T47D (cell line): ENCODE measurements around the gene MGAT5.
A peak's percentile ranks its signal among the peaks of the same experiment; 100 is the strongest.

Source experiments
- DNase-seq, 2 experiments: peaks; one replicate each; pipeline versions ENCODE4 v3.0.0 to v3.0.0-alpha.2; 2011 to 2012; ENCODE audit warnings: low read depth in 1 of 2, low spot score in 1 of 2
- JUND ChIP-seq: IDR thresholded peaks from 2 replicates; pipeline ENCODE4 v1.6.1; 2012; ENCODE audit warnings: low read depth
- in situ Hi-C: cut with HindIII; loops from 2 replicates; pipeline ENCODE4 v1.10.0; 2016; ENCODE audit warnings: low sequenced_read_pairs, low pct_unique_long_range_greater_than_20kb

Gene MGAT5

DNA sequence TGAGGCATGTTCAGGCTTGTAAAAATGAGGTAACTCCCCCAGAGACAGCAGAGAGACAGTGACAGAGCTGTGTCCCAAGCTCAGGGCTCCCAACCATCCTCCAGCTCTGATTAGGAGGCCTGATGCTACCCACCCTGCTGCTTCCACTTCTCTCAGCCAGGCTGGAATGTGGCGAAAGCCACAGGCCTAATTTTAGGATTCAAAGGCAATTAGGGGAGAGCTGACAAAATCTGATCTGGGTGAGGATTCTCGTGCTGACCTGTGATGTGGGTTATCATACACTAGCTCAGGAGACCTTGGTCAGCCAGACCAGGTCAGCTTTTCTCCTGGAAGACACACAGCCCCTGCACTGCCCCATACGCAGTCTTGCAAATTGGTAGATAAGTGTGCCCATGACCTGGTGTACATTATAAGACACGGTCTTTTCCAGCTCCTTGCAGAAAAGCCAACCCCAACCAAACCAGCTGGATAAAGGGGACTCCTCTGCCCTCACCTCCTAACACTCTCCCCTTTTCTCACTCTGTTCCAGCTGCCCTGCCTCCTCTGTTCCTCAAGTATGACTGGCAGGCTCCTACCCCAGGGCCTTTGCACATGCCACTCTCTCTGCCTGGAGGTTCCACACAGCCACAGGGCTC, 225.9 kb downstream of the MGAT5 start:
- no peak for DNase-seq
- TF ChIP-seq JUND, result no peak
- in situ Hi-C loops, result no loop called here

DNA sequence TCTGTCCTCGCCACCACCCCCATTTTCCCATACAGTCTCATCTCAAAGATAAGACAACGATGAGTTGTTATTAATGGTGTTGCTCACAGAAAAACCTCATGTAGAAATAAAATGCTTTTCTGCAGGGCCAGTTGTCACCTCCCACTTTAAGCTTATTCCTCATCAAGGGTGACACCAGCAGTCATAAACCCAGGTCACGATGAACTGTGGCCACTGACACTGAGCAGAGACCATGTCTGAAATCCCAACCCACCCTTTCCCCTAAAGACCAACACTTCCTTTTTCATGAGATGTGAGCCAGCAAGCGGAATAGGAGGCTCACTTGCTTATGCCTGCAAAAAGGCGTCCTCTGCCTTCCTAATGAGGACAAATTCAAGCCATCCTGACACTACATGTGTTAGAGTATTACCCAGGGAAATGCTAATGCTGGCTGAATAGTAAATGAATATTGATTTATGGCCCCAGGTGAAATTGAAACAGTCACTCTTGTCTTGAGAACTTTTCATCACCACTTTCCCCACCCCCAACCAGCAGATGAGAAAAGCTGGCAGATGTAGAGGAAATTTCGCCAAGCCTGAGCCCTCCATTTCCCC, 228.4 kb downstream of the MGAT5 start:
- no peak for TF ChIP-seq JUND
- in situ Hi-C loops, result no loop called here
- DNase-seq, result no peak

DNA sequence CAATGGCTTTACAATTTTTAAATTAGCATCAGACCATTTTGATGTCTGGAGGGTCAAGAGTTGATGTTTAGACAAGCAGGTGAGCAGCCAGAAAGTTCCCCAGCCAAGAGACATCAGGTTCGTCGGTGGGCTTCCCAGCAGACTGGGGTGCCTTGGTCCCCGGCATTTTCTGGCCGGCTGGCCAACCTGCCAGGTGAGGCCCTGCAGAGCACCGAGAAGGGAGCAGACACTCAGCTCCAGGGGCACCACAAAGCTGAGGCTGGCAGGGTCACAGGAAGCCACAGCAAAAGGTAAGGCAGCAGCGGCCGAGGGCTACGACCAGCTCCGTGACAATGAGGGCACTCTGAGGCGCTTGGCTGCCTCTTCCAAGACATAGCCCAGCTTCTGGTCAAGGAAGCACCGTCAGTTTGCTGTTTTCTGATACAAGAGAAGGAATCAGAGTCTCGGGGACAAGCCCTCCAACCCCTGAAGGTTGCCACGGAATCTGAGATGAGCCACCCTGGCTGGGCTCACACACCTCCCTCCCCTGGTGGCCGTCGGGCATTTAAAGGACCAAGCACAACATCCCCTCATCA, 229.0 kb downstream of the MGAT5 start:
- no peak for DNase-seq
- TF ChIP-seq JUND, result no peak
- in situ Hi-C loops, result no loop called here

DNA sequence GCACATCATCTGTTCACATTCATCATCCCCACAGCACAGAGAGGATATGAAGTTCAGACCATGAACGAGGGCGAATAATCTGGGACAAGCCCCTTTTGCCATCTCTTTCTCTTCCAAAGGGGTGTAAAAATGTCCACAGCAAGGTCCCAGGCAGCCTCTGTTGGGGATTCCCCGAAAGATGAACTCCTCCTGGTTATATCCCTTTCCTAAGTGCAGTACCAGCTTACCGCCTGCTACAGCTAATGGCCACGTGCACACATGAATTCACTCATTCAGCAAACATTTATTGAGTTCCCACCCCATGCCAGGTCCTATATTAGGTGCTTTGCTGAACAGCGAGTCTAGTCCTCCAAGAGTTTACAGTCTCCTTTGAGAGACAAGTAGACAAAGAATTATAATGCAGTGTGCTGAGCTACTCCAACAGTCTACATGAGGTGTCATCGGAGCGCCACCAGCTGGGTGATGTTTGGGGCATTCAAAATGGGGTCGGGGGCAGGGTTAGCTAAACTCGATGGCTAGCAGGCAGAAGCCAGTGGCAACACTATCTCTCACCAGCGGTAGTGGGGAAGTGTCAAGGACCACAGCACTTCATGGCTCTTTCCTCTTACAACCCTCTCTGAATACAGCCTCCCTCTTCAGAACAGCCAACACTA, 236.0 kb downstream of the MGAT5 start:
- DNase-seq, result no peak
- no peak for TF ChIP-seq JUND
- in situ Hi-C loops, result no loop called here

DNA sequence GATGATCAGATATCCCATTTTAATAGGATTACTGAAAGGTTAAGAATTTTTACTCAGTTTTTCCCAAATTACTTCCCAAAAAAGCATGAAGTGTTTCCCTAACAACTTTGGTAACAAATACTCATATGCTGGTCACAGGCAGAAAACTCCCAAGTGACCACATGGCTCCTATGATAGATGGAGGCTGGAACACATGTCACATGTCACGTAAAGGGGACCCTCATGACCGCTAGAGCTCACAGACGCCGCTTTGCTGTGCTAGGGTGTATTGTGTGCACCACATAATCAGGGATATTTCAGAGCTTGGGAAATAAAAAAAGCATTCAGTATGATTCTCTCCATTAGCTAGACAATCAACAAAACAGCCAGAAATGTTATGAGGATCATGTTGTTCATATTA, 236.7 kb downstream of the MGAT5 start:
- in situ Hi-C loops, result no loop called here
- no peak for DNase-seq
- no peak for TF ChIP-seq JUND

DNA sequence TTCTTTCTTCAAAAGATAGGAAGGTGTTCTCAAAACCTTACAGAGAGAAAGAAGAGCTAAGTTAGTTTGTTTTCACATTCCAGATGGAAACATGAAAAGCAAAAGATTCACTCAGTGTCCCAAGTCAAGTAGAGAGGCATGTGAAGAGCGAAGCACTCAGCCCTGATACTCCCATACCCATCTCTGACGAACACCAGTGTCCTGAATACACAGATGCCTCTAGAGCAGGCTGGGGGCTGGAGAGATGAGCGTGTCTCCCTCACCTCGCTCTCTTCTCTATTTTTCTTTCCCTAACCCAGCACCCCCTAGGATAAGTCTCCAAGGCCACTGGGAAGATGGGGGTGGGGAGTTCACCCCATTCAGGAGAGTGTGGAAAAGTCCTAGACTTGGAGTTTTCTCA, 237.2 kb downstream of the MGAT5 start:
- no peak for DNase-seq
- TF ChIP-seq JUND, result no peak
- in situ Hi-C loops, result no loop called here

DNA sequence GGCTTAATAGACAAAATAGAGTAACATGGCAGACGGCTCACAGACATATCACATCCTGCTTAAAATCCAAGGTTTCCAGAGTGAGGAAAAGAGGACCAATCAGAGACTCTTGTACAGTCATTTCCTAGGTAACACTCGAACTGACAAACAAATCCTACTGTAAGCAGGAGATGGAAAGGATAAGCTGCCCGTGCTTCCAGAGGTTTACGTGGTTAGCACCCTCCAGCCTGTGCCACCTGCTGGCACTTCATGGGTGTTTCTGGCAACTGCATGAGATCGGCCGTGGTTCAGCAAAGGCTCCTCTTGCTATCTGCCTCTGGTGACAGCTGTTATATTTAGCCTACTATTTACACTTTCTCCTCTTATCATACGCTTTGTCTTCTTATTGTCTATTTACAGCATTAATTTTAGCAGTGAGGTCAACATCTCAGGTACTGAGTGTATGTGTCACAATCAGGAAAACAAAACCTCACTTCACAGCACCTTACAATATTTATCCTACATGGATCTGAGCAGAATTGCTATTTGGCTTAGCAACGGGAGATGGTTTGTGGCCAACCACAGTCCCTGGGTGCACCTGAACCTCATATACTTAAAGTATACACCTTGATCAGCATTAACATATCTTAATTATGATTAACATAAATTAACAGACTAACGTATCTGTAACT, 238.0 kb downstream of the MGAT5 start:
- in situ Hi-C loops, result no loop called here
- TF ChIP-seq JUND, result no peak
- peak; percentile 5 to 68 for DNase-seq

DNA sequence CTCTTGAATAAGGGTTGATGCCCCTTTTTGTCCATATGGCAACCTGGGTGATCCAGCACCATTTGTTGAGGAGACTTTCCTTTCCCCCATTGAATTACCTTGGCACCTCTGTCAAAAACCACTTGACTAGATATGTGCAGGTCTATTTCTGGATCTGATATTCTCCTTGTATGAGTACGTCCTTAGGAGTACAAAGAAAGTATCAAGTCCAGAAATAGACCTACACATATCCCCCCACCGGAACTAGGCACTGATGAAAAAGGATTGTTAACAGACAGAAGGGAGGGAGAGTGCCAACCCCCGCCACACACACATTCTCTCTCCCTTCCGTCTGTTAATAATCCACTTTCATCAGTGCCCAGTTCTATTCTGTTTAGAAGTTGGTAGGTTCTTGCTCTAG, 239.9 kb downstream of the MGAT5 start:
- in situ Hi-C loops, result no loop called here
- no peak for DNase-seq

DNA sequence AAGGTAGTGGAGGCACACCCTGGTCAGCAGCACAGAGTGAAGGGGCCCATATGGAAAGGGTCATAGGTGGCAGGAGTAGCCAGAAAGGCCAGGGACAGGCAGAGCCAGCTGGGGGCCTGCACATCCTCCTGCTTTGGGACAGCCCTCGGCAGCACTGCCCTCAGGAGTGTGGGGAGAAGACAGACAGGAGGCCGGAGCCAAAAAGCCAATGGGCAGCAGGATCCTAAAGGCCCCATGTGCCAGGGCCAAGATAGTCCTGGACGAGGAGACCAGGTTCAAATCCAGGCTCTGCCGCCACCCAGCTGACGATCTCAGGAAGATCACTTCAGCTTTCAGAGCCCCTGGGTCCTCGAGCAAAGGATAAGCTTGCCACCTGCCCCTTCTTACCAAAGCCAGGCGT, 244.8 kb downstream of the MGAT5 start:
- DNase-seq, result no peak
- TF ChIP-seq JUND, result no peak
- in situ Hi-C loops, result no loop called here

More for the DNA sequence above, 239.9 kb downstream of the MGAT5 start:
- TF ChIP-seq JUND, result no peak

DNA sequence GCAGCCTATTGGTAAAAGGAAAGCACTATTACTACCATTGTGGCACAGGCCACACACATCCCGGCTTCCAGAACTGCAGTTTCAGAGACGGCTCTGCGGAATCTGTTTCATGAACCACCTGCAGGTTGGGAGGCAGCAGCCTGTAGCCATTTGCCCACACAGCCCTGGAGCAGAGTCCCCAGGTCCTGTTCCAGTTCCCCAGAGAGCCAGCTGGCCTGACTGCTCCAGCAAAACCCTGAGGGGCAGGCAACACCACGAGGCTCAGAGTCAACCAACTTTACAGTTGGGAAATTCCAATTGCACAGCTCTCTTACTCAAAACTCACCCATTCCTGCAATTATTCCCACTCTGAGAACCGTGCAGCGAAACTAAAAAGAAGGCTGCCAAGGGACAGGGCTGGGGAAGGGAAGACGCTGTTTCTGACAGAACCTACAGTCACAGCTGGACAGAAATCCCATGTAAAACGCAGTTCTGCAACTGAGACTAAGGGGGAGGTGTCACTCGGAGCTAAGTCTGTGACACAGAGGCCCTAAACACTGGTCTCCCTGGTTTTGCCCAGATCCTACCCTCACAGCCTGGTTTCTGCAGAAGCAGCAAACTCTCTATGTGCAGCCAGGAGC, 245.5 kb downstream of the MGAT5 start:
- in situ Hi-C loops, result no loop called here
- DNase-seq, result no peak
- TF ChIP-seq JUND, result no peak

DNA sequence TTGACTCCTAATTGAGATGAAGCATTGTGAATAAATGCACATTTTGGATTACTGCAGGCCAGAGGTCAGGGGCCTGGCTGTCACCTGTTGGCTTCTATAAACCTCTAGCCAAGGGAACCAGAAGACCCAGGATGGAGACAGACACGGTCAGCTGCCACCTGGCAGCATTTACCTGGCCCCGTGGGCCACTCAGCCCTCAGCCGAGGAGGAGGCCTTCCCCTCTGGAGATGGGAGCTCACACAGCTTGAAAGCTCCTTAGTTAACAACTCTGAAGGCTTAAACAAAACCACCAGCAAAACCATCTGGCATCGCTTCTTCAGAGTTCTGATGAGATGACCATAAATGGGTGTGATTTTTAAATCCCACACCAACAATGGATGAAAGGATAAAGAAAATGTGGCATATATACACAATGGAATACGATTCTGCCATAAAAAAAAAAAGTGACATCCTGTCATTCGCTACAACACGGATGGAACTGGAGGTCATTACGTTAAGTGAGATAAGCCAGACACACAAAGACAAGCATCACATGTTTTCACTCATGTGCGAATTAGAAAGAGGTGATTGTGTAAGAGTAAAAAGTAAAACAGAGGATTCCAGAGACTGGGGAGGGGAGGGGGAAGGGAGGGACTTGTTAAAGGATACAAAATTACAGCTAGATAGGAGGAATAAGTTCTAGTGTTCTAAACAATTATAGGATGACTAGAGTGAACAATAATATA, 246.5 kb downstream of the MGAT5 start:
- DNase-seq, result no peak
- TF ChIP-seq JUND, result no peak

More for the DNA sequence above, 246.5 kb downstream of the MGAT5 start:
- in situ Hi-C loops, result no loop called here
